ENCODE results near the gene DHRS4. TPM values are rescaled to one million over a fixed set of nuclear protein-coding genes. Genes with fewer than 3 reads are reported as not detected.
"Not testable (repeated sequence)": the region's sequence is repeated elsewhere in the genome, so short reads cannot be mapped to it uniquely, and the experiment has no call there.

The DHRS4 gene
- total RNA-seq, 1 experiment from 2014 or later, result 10.1 TPM

DNA sequence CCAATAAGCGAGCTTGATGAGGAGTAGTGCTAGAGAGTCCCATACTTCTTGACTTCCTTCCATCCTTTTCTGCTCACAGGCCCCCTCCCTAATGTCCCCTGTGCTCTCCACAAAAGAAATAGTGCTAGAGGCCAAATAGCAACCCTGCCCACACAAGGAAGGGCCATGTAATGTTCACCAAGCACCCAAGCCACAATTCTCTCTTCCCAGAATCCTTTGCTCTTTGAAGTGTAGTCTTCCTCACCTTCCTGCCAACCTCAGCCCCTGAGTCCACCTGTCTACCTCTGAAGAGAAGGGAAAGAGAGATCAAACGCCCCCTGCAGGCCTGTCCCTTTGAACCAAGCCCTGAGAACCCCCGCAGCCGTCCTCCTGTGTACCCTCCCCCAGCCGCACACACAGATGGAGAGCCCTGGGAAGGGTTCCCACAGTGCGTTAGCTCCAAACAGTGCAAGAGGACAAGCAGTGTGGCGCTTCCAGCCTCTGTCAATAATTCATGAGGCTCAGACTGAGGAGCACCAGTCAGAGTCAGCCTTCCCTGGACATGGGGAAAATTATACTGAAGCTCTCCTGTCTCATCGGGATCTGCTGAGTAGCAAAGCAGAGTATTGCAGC is 1.9 kb upstream of the DHRS4 start:
- intact Hi-C loops (cut with micrococcal nuclease; ENCODE audit: unreplicated experiment), result loop anchor here (10.0 kb wide), 1 partner anchor 63 kb away; no protein-coding TSS in a partner anchor
- Histone ChIP-seq H3K9me3 (ENCODE audit: low read depth, low read length, poor library complexity, severe bottlenecking) (no peaks in the 10 kb centered on the region), H3K27ac (ENCODE audit: low read depth, low read length, poor library complexity, severe bottlenecking) (no peak overlapping the region), H3K36me3 (ENCODE audit: insufficient read depth, low read length, poor library complexity, severe bottlenecking) (no peaks in the 10 kb centered on the region), H3K4me3 (ENCODE audit: low read depth, low read length, poor library complexity, severe bottlenecking) (no peak overlapping the region), H3K4me1 (ENCODE audit: insufficient read depth, low read length, poor library complexity, severe bottlenecking) (peaks cover 7% of the 10 kb centered on the region), H3K27me3 (replicated peaks; ENCODE audit: insufficient read depth, low read depth, low read length, poor library complexity) (no peaks in the 10 kb centered on the region)
- no TSS peak for BruUV-seq (replicated peaks)
- CTCF ChIA-PET, result no interaction called here
- TF ChIP-seq, protein P1, sequence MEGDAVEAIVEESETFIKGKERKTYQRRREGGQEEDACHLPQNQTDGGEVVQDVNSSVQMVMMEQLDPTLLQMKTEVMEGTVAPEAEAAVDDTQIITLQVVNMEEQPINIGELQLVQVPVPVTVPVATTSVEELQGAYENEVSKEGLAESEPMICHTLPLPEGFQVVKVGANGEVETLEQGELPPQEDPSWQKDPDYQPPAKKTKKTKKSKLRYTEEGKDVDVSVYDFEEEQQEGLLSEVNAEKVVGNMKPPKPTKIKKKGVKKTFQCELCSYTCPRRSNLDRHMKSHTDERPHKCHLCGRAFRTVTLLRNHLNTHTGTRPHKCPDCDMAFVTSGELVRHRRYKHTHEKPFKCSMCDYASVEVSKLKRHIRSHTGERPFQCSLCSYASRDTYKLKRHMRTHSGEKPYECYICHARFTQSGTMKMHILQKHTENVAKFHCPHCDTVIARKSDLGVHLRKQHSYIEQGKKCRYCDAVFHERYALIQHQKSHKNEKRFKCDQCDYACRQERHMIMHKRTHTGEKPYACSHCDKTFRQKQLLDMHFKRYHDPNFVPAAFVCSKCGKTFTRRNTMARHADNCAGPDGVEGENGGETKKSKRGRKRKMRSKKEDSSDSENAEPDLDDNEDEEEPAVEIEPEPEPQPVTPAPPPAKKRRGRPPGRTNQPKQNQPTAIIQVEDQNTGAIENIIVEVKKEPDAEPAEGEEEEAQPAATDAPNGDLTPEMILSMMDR (conservative IDR thresholded peaks at IDR 0.05; ENCODE audit: low read depth, low read length), result 0 out of 2 replicates have a peak, but pooled peaks have one; percentile 18
- TF ChIP-seq EZH2 (IDR thresholded peaks at IDR 0.05; ENCODE audit: borderline replicate concordance, low read depth, low read length, poor library complexity, severe bottlenecking), result no peak
- DNase-seq (ENCODE audit: low spot score), result no peak
- POLR2A ChIA-PET (ENCODE audit: low non-redundant PET), result no interaction called here

DNA sequence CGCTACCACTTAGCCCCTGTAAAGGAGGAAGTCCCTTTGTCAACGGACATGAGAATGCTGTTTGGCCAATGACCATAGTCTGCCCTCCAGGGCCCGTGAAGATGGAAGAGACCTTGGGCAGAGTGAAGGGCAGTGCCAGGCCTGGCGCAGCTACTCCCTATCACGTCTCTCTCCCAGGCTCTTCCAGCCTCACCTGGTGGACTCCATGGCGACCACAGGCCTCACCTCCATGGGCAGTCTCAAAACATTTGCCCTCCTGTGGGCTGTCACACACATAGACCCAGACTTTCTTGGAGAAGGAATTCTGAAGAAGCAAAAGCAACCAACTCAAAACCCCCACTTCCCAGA is 480 bp upstream of the DHRS4 start:
- POLR2A ChIA-PET (ENCODE audit: low non-redundant PET); BruUV-seq (replicated peaks); H3K9me3 ChIP-seq (ENCODE audit: low read depth, low read length, poor library complexity, severe bottlenecking); CTCF ChIA-PET; H3K36me3 ChIP-seq (ENCODE audit: insufficient read depth, low read length, poor library complexity, severe bottlenecking); H3K27me3 ChIP-seq (replicated peaks; ENCODE audit: insufficient read depth, low read depth, low read length, poor library complexity); DNase-seq (ENCODE audit: low spot score); H3K4me1 ChIP-seq (ENCODE audit: insufficient read depth, low read length, poor library complexity, severe bottlenecking): not testable (repeated sequence)
- intact Hi-C loops (cut with micrococcal nuclease; ENCODE audit: unreplicated experiment), result loop anchor here (10.0 kb wide), 1 partner anchor 62 kb away; no protein-coding TSS in a partner anchor
- Histone ChIP-seq H3K4me3 (ENCODE audit: low read depth, low read length, poor library complexity, severe bottlenecking) (peak overlapping the region; percentile 79), H3K27ac (ENCODE audit: low read depth, low read length, poor library complexity, severe bottlenecking) (peak overlapping the region; percentile 80)

DNA sequence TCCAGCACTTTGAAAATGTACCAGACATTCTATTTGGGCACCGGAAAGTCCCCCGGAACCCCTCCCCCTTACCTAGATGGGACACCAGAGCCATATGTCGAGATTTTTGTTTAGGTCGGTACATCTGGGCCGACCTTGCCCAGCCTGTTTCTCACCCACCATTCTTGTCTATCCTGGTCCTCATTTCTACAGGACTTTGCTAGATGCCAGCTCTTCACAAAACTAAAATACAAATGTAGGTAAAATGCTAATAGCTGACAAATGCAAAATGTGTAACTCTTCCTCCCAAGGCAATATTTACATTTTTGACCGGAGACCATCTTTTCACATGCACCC is 677 bp downstream of the DHRS4 start:
- intact Hi-C loops (cut with micrococcal nuclease; ENCODE audit: unreplicated experiment), result loop anchor here (10.0 kb wide), 1 partner anchor 61 kb away; no protein-coding TSS in a partner anchor
- H3K27ac ChIP-seq (ENCODE audit: low read depth, low read length, poor library complexity, severe bottlenecking), result peak overlapping the region; percentile 80
- POLR2A ChIA-PET (ENCODE audit: low non-redundant PET), result not testable (repeated sequence)

DNA sequence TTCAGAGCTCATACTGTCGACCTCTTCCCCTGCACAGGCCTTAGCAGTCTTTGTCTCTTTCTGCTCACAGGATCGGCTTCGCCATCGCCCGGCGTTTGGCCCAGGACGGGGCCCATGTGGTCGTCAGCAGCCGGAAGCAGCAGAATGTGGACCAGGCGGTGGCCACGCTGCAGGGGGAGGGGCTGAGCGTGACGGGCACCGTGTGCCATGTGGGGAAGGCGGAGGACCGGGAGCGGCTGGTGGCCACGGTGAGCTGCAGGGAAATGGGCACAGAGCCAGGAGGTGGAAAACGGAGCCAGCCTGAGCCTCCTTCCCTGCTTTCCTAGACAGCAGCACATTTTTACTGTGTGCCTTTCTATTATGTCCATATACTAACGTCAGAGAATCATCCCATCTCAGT is 1.4 kb downstream of the DHRS4 start:
- intact Hi-C loops (cut with micrococcal nuclease; ENCODE audit: unreplicated experiment), result loop anchor here (10.0 kb wide), 1 partner anchor 60 kb away; no protein-coding TSS in a partner anchor
- H3K9me3 ChIP-seq (ENCODE audit: low read depth, low read length, poor library complexity, severe bottlenecking); POLR2A ChIA-PET (ENCODE audit: low non-redundant PET): not testable (repeated sequence)

More for the DNA sequence above, 677 bp downstream of the DHRS4 start:
- BruUV-seq (replicated peaks); H3K4me1 ChIP-seq (ENCODE audit: insufficient read depth, low read length, poor library complexity, severe bottlenecking); H3K36me3 ChIP-seq (ENCODE audit: insufficient read depth, low read length, poor library complexity, severe bottlenecking); H3K9me3 ChIP-seq (ENCODE audit: low read depth, low read length, poor library complexity, severe bottlenecking); H3K27me3 ChIP-seq (replicated peaks; ENCODE audit: insufficient read depth, low read depth, low read length, poor library complexity); CTCF ChIA-PET; DNase-seq (ENCODE audit: low spot score): not testable (repeated sequence)
- peak overlapping the region; percentile 79 for H3K4me3 ChIP-seq (ENCODE audit: low read depth, low read length, poor library complexity, severe bottlenecking)

DNA sequence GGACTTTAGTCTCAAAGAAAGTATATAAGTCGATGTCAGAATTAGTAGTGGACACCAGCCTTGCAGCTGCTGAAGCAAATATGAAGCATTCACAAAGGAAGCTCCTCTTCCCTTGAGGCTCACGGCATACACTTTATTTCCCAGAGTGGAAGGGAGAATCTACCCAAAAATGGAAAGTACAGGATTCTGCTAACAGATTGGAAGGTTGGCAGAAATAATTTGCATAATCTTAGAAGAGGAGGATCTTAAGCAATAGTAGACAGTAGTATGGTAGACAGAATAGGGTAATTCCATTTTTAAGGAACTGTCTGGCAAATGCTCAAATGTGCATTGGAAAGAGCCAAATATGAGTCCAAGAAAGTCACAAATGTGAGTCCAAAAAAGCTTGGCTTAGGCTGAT is 2.2 kb downstream of the DHRS4 start:
- CTCF ChIA-PET; H3K4me1 ChIP-seq (ENCODE audit: insufficient read depth, low read length, poor library complexity, severe bottlenecking); H3K27ac ChIP-seq (ENCODE audit: low read depth, low read length, poor library complexity, severe bottlenecking); H3K36me3 ChIP-seq (ENCODE audit: insufficient read depth, low read length, poor library complexity, severe bottlenecking); POLR2A ChIA-PET (ENCODE audit: low non-redundant PET); H3K9me3 ChIP-seq (ENCODE audit: low read depth, low read length, poor library complexity, severe bottlenecking); BruUV-seq (replicated peaks); DNase-seq (ENCODE audit: low spot score); H3K27me3 ChIP-seq (replicated peaks; ENCODE audit: insufficient read depth, low read depth, low read length, poor library complexity); H3K4me3 ChIP-seq (ENCODE audit: low read depth, low read length, poor library complexity, severe bottlenecking): not testable (repeated sequence)
- intact Hi-C loops (cut with micrococcal nuclease; ENCODE audit: unreplicated experiment), result loop anchor here (10.0 kb wide), 1 partner anchor 59 kb away; no protein-coding TSS in a partner anchor

More for the DNA sequence above, 1.4 kb downstream of the DHRS4 start:
- CTCF ChIA-PET; H3K4me3 ChIP-seq (ENCODE audit: low read depth, low read length, poor library complexity, severe bottlenecking); H3K36me3 ChIP-seq (ENCODE audit: insufficient read depth, low read length, poor library complexity, severe bottlenecking); H3K4me1 ChIP-seq (ENCODE audit: insufficient read depth, low read length, poor library complexity, severe bottlenecking); BruUV-seq (replicated peaks); DNase-seq (ENCODE audit: low spot score); H3K27me3 ChIP-seq (replicated peaks; ENCODE audit: insufficient read depth, low read depth, low read length, poor library complexity); H3K27ac ChIP-seq (ENCODE audit: low read depth, low read length, poor library complexity, severe bottlenecking): not testable (repeated sequence)

DNA sequence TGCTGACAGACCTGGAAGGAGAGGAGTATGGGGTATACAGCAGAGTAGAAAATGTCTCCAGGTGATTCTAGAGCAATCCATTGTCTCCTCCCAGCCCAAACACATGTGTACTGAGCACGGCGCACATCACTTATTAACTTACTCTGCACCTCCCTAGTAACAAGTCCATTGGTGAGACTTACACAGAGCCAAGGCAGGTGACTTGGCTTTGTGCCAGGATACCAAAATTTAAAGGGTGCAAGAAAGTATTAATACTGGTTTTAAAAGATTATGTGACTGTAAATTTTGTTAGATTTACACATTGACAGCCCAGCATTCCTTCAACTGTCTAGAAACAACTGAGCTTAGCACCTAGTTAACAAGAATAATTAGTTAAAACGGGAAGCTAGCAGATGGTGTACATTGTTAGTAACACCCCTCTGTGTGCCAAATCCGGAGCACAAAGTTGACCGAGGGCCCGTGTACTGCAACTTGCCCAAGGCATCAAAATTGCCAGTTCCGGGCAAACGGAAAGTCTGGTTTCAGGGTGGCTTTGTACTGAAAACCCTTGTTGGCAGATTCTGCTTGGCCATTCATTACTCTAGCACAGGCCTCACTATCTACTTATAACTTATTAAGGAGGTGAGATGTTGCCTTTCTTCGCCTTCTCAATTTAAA is 4.5 kb downstream of the DHRS4 start:
- intact Hi-C loops (cut with micrococcal nuclease; ENCODE audit: unreplicated experiment), result loop anchor here (10.0 kb wide), 1 partner anchor 57 kb away; no protein-coding TSS in a partner anchor
- POLR2A ChIA-PET (ENCODE audit: low non-redundant PET); H3K4me1 ChIP-seq (ENCODE audit: insufficient read depth, low read length, poor library complexity, severe bottlenecking); H3K9me3 ChIP-seq (ENCODE audit: low read depth, low read length, poor library complexity, severe bottlenecking); DNase-seq (ENCODE audit: low spot score); CTCF ChIA-PET; H3K36me3 ChIP-seq (ENCODE audit: insufficient read depth, low read length, poor library complexity, severe bottlenecking); H3K27me3 ChIP-seq (replicated peaks; ENCODE audit: insufficient read depth, low read depth, low read length, poor library complexity); H3K4me3 ChIP-seq (ENCODE audit: low read depth, low read length, poor library complexity, severe bottlenecking); BruUV-seq (replicated peaks); H3K27ac ChIP-seq (ENCODE audit: low read depth, low read length, poor library complexity, severe bottlenecking): not testable (repeated sequence)

DNA sequence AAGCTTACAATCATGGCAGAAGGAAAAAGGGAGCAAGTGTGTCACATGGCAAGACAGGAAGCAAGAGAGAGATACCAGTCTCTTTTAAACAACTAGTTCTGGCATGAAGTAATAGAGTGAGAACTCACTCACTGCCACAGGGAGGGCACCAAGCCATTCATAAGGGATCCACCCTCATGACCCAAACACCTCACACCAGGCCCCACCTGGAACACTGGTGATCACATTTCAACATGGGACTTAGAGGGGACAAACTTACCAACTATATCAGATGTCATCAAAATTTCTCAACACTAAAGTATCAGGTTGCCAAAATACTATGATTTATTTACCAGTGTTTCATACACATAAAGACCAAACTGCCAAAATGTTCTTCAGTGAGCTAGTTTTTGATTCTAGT is 7.3 kb downstream of the DHRS4 start:
- intact Hi-C loops (cut with micrococcal nuclease; ENCODE audit: unreplicated experiment); H3K27me3 ChIP-seq (replicated peaks; ENCODE audit: insufficient read depth, low read depth, low read length, poor library complexity); H3K9me3 ChIP-seq (ENCODE audit: low read depth, low read length, poor library complexity, severe bottlenecking); POLR2A ChIA-PET (ENCODE audit: low non-redundant PET); H3K36me3 ChIP-seq (ENCODE audit: insufficient read depth, low read length, poor library complexity, severe bottlenecking); CTCF ChIA-PET; H3K4me1 ChIP-seq (ENCODE audit: insufficient read depth, low read length, poor library complexity, severe bottlenecking); H3K27ac ChIP-seq (ENCODE audit: low read depth, low read length, poor library complexity, severe bottlenecking); H3K4me3 ChIP-seq (ENCODE audit: low read depth, low read length, poor library complexity, severe bottlenecking); DNase-seq (ENCODE audit: low spot score); BruUV-seq (replicated peaks): not testable (repeated sequence)

Data from A673 (cell line).